HG03558 (cell line): ENCODE measurements around the gene HAND1.

ENCODE experiments used
- ATAC-seq: cut with Tn5 transposase; IDR thresholded peaks from one replicate; pipeline ENCODE4 v1.9.1; 2021; ENCODE audit warnings: moderate number of reproducible peaks; ENCODE audit not compliant: unreplicated experiment; ENCODE audit errors: extremely low read depth

The HAND1 gene

DNA sequence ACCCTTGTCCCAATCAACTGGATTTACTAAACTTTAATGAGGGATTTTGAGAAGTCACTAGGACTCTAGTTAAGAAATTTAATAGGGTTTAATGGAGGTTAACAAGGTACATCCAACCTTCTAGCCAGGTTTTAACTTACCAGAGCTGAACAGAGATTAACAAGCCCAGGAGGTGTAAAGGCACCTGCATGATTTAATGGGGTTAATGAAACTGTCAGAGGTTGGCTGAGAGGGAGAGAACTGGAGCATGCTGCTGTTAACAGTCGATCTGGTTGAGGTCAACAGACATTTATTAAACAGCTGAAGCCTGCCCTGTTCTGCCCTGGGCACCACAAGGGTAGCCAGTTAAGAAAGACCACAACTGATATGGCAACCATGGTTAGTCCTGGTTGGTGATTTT is 13.6 kb downstream of the HAND1 start:
- no peak for ATAC-seq

DNA sequence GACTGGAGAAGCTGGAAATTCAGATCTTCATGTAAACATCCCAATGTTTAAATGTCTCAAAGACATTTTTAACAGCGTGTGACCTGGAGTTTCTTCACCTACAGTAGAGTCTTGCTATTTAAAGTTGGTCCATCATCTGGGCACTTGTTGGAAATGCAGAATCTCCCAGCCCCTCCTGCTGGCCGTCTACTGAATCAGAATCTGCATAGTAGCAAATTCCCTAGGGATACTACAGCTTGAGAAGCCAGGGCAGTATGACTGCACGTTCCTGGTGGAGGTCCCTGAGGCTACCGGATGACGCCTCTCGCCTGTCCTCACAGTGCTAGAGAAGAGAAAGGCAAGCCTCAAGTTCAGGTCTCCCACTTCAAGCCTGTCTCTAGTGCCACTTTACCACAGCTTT is 16.5 kb downstream of the HAND1 start:
- no peak for ATAC-seq

DNA sequence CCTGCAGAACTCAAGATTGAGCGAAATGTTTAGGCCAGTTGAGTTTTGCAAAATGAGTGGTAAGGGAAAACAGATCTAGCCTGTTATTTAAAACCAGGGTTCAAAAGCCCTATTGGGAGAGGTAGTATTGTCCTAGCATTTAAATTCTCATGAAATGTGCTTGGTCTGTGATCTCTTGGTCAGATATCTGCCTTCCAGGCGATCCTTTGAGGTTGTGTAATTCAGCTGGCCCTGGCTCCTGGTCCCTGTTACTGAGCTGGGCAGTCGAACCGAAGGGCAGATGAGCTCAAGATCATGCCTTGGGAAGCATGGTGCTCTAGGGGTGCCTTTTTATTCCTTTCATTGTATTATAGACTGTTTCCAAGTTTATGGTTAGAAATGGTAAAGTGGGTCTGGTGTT is 17.9 kb downstream of the HAND1 start:
- no peak for ATAC-seq

DNA sequence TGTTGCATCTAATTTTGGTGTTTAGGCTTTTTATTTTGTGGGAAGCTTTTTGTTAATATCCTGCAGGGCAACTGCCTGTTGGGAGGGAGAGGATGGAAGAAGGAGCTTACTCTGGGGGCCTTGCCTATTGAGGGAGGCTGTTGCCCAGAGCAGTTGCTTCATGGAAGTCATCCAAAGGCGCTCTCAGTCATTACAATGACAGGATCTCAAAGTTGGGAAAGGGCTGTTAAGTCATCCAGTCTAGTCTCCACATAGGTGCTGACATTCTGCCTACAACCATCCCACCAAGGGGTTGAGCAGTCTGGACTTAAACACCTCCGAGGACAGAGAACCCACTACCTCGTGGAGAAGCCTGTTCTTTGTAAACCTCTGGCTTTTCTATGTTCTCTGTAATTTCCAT is 19.0 kb downstream of the HAND1 start:
- ATAC-seq, result no peak

GRCh38 chr5:154456540-154456939 is 21.5 kb downstream of the HAND1 start:
- ATAC-seq, result no peak

- no peak for ATAC-seq
Measured at GRCh38 chr5:154455585-154455984, 22.4 kb downstream of the HAND1 start.

- ATAC-seq, result no peak
Measured at GRCh38 chr5:154451957-154452356, 26.1 kb downstream of the HAND1 start.

DNA sequence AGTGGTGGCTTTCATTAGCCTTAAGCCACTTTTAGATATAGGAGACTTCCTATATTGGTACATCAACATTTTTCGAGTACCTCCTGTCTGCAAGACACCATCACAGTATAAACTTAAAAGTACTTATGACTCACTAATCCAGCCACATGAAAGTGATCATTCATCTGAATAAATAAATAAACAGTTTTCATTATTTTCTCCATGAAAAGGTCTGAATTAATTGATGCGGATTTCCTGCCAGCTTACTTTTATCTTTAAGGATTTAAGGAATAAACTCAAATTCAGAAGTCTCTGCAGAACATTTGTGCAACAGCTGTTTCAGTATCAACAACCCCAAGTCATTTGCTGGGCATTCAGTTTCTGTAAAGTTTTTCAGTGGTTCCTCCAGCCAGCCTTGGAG is 28.2 kb downstream of the HAND1 start:
- no peak for ATAC-seq

- no peak for ATAC-seq
Measured at GRCh38 chr5:154447089-154447725, 30.8 kb downstream of the HAND1 start.

GRCh38 chr5:154446195-154447088 is 31.6 kb downstream of the HAND1 start:
- ATAC-seq, result peak; percentile 12

DNA sequence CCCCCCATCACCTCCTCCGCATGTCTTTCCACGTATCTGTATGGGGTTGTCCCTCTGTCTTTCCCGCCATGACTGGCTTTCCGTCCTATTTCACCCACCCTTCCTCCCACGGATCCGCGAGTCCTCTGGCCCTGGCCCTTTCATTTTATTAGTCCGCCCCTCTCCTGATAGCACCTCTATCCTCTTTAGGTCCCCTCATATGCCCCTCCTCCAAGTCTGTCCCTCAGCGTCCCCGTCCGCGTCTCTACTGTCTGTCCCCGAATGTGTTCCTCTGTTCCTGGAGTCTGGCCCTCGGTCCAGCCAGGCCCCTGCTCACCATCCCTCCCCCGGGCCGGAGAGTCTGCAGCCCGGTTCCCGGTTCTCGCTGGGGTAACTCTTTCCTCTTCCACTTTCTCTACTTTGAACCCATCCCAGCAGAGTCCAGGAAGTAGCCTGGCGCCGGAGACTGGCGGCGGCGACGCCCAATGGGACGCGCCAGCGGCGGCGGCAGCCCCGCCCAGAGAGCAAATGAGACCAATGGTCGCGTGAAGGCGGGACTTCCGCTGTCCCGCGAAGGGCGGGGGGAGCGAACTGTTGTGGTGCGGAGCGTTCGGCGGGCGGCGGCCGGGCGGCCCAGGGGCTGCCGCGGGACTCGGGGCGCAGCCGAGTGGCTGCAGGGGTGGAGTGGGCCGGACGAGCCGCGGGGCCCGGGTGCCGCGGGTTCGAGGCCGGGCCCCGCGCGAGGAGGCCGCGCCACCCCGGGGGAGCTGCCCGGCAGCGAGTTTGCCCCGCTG is 32.4 kb downstream of the HAND1 start, which contains the start of gene SAP30L:
Gene SAP30L, plus strand, starts transcription at position 576 of the 773 bp plus-strand sequence. CDS start 608 bp downstream, outside the sequence.
- peak; percentile 94 for ATAC-seq

DNA sequence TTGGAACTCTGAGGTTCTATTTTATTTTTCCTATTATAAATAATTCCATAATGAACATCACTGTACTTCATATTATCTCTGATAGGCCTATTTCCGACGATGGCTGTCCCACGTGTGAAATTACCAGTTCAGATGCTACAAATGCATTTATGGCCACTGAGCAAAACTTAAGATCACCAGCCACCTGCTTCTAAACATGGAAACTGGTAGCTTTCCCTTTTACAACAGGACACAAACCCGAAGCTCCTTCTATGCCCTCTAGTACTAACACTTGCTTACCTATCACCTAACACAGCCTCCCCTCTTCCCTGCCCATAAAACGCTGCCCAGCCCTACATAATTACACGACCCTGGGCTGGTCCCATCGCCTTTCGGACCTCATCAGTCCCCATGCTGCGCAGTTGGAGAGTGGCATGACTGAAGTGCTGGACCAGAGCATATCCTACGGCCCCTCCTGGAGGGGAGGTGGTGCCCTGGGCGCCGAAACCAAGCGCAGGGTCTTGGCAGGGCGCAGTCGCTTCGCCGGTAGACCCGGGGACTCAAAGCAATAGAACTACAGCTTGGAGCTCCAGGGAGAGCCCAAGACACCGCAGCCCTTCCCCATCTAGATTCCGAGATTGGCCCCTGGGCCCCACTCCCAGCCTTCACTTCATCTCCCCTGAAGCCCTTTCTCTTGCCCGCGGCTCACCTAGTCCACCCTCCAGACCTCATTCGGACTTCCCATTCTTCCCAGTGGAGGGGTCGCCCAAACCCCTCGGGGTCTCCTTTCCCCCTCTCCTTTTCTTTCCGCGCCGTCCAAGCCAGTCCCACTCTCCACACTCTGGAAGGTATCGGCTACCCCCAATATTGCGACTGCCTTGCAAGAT is 33.2 kb downstream of the HAND1 start:
- ATAC-seq, result no peak

DNA sequence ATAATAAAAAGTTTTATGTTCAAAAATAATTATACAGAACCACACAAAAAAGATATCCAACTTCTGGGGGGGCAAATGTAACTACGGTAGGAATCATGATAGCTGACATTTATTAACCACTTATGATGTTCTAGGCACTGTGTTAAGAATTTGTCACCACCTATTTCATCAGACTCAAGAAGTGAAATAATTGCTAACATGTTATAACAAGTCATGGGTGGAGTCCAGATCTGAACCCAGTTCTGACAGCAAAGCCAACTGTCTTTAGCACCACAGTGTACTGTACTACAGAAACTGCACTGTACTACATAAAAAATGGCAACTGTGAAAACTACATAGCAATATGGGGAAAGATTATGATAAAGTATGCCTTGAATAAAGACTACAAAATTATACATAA is 35.2 kb downstream of the HAND1 start:
- ATAC-seq, result no peak

GRCh38 chr5:154440540-154440939 is 37.5 kb downstream of the HAND1 start:
- ATAC-seq, result no peak

GRCh38 chr5:154437281-154437965 is 40.6 kb downstream of the HAND1 start:
- no peak for ATAC-seq

DNA sequence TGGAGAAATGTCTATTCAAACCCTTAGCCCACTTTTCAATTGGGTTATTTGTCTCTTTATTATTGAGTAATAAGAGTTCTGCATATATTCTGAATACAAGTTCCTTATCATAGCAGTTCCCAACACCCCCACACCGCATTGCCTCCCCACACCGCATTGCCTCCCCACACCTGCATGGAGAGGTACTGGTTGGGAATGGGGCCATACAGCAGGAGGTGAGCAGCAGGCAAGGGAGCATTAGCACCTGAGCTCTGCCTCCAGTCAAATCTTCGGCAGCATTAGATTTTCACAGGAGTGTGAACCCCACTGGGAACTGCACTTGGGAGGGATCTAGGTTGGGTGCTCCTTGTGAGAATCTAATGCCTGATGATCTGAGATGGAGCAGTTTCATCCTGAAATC is 42.8 kb downstream of the HAND1 start:
- ATAC-seq, result no peak

GRCh38 chr5:154430961-154431630 is 46.9 kb downstream of the HAND1 start:
- no peak for ATAC-seq

DNA sequence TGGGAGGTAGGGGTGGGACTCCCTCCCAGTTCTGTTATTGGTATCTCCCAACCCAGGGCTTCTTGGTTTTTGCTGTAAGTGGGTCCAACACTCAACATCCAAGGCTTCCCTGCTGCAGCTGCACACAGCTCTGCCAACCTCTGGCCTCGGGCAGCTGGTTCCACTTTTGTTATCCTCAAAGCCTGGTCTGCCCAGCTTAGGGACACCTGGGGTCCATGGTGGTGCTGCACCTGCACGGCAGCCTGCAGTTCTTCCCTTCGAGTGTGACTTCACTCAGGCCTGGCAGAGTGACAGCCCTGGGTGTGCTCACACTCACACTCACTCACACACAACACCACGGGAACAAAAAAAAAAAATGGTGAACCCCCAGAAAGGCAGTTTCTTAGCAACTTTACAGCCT is 47.6 kb downstream of the HAND1 start:
- ATAC-seq, result no peak

DNA sequence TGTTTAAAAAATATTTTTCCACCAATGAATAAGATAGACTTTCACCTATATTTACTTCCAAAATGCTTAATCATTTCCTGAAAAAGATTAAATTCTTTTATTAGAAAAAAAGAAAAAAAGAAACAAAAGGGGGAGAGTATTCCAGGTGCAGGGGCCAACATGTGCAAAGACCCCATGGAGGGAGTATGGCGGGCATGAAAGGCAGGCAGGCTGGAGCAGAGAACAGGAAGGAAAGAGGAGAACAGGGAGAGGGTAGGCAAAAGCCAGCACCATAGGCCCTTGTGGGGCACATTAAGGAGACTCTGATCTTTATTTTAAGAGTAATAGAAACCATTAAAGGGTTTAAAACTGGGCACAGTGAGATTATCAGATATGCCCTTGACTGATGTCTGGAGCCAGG is 48.7 kb downstream of the HAND1 start:
- ATAC-seq, result no peak
